Mesothelial cell of epicardium (in vitro differentiated cells): Measurements from ENCODE around the gene MIDN. TPM values are rescaled to one million over a fixed set of nuclear protein-coding genes. Genes with fewer than 3 reads are reported as not detected.

Experiments
- DNase-seq, 2 experiments: peaks; one replicate each; pipeline ENCODE4 v3.0.0; 2021; ENCODE audit warnings: low spot score in 2 of 2; ENCODE audit not compliant: unreplicated experiment in 2 of 2
- H3K27ac Mint-ChIP-seq: 2 replicates; pipeline ENCODE4 v1.8.0; 2021; ENCODE audit warnings: mixed read lengths
- H3K27me3 Mint-ChIP-seq: 2 replicates; pipeline ENCODE4 v1.8.0; 2021; ENCODE audit warnings: low read depth, mixed read lengths
- H3K36me3 Mint-ChIP-seq: 2 replicates; pipeline ENCODE4 v1.8.0; 2021; ENCODE audit warnings: mixed read lengths
- H3K4me1 Mint-ChIP-seq: 2 replicates; pipeline ENCODE4 v1.8.0; 2021; ENCODE audit warnings: mixed read lengths
- H3K4me3 Mint-ChIP-seq: 2 replicates; pipeline ENCODE4 v1.8.0; 2021; ENCODE audit warnings: mild to moderate bottlenecking, moderate library complexity, mixed read lengths
- H3K9me3 Mint-ChIP-seq: 2 replicates; pipeline ENCODE4 v1.8.0; 2021; ENCODE audit warnings: mixed read lengths
- CTCF ChIP-seq: fragments of 200-600 bp; sonication (generic); IDR thresholded peaks from one replicate; pipeline ENCODE4 v1.5.0; 2021; ENCODE audit warnings: antibody characterized with exemption; ENCODE audit not compliant: unreplicated experiment
- total RNA-seq: library from RNA; stranded (reverse); gene quantifications from 3 replicates; pipeline ENCODE4 v1.2.1, GENCODE V29; 2021

Gene MIDN
- total RNA-seq, 1 donor from 2014 or later: 177 TPM

GRCh38 chr19:1230783-1231489 is 17.4 kb upstream of the MIDN start:
- H3K36me3 Mint-ChIP-seq: peaks cover 3% of the 10 kb centered on the region
- no peaks in the 10 kb centered on the region for H3K9me3 Mint-ChIP-seq
- H3K4me1 Mint-ChIP-seq: peaks cover 18% of the 10 kb centered on the region
- no peak overlapping the region for H3K4me3 Mint-ChIP-seq
- no peaks in the 10 kb centered on the region for H3K27me3 Mint-ChIP-seq
- no peak for DNase-seq
- no peak overlapping the region for H3K27ac Mint-ChIP-seq
- TF ChIP-seq CTCF: no peak

GRCh38 chr19:1231729-1232637 is 16.4 kb upstream of the MIDN start:
- TF ChIP-seq CTCF: no peak
- H3K36me3 Mint-ChIP-seq: peaks cover 3% of the 10 kb centered on the region
- H3K4me3 Mint-ChIP-seq: peak overlapping the region; percentile 36
- H3K4me1 Mint-ChIP-seq: peaks cover 18% of the 10 kb centered on the region
- H3K27ac Mint-ChIP-seq: peak overlapping the region; percentile 86
- no peaks in the 10 kb centered on the region for H3K9me3 Mint-ChIP-seq
- H3K27me3 Mint-ChIP-seq: no peaks in the 10 kb centered on the region
- DNase-seq: no peak

- peaks cover 3% of the 10 kb centered on the region for H3K36me3 Mint-ChIP-seq
- no peak for TF ChIP-seq CTCF
- no peaks in the 10 kb centered on the region for H3K27me3 Mint-ChIP-seq
- H3K4me1 Mint-ChIP-seq: peaks cover 18% of the 10 kb centered on the region
- H3K27ac Mint-ChIP-seq: peak overlapping the region; percentile 86
- DNase-seq: no peak
- H3K4me3 Mint-ChIP-seq: peak overlapping the region; percentile 36
- H3K9me3 Mint-ChIP-seq: no peaks in the 10 kb centered on the region
Observed at GRCh38 chr19:1232652-1233072, 15.7 kb upstream of the MIDN start.

GRCh38 chr19:1233115-1233667 is 15.2 kb upstream of the MIDN start:
- DNase-seq: no peak
- Mint-ChIP-seq H3K36me3 (peaks cover 1% of the 10 kb centered on the region), H3K27me3 (no peaks in the 10 kb centered on the region), H3K4me3 (no peak overlapping the region), H3K9me3 (no peaks in the 10 kb centered on the region), H3K4me1 (peaks cover 18% of the 10 kb centered on the region), H3K27ac (no peak overlapping the region)
- no peak for TF ChIP-seq CTCF

GRCh38 chr19:1234051-1234954 is 14.1 kb upstream of the MIDN start:
- no peak for TF ChIP-seq CTCF
- no peaks in the 10 kb centered on the region for H3K27me3 Mint-ChIP-seq
- H3K4me1 Mint-ChIP-seq: peaks cover 28% of the 10 kb centered on the region
- DNase-seq: no peak
- no peaks in the 10 kb centered on the region for H3K9me3 Mint-ChIP-seq
- no peak overlapping the region for H3K27ac Mint-ChIP-seq
- no peaks in the 10 kb centered on the region for H3K36me3 Mint-ChIP-seq
- H3K4me3 Mint-ChIP-seq: no peak overlapping the region
